Esophagus (tissue), 2 donors: Measurements from ENCODE around the gene BICD2. TPM values are rescaled to one million over a fixed set of nuclear protein-coding genes. Genes with fewer than 3 reads are reported as not detected.

ENCODE experiments used
- H3K27ac ChIP-seq, 2 donors: one replicate each; pipeline ENCODE4 v1.5.1; 2013; ENCODE audit warnings: low read depth in 2 of 2, mild to moderate bottlenecking in 2 of 2, inconsistent platforms in 1 of 2, low read length in 1 of 2, moderate library complexity in 1 of 2
- H3K27me3 ChIP-seq, 2 donors: one replicate each; pipeline ENCODE4 v1.6.1; 2013; ENCODE audit warnings: low read length in 2 of 2, control low read depth in 1 of 2, mild to moderate bottlenecking in 1 of 2; ENCODE audit not compliant: insufficient read depth in 2 of 2, control insufficient read depth in 1 of 2
- H3K36me3 ChIP-seq, 2 donors: one replicate each; pipeline ENCODE4 v1.6.1; 2013; ENCODE audit warnings: low read length in 1 of 2; ENCODE audit not compliant: control insufficient read depth in 2 of 2, insufficient read depth in 2 of 2
- H3K4me1 ChIP-seq, 2 donors: one replicate each; pipeline ENCODE4 v1.6.1; 2013; ENCODE audit warnings: low read length in 1 of 2; ENCODE audit not compliant: control insufficient read depth in 2 of 2, insufficient read depth in 2 of 2
- H3K4me3 ChIP-seq, 2 donors: one replicate each; pipeline ENCODE4 v1.5.1; 2013; ENCODE audit warnings: low read length in 2 of 2, mild to moderate bottlenecking in 2 of 2, low read depth in 1 of 2, moderate library complexity in 1 of 2
- H3K9me3 ChIP-seq, 2 donors: one replicate each; pipeline ENCODE4 v1.6.1; 2013; ENCODE audit warnings: mild to moderate bottlenecking in 2 of 2, low read depth in 1 of 2, low read length in 1 of 2, moderate library complexity in 1 of 2; ENCODE audit not compliant: control insufficient read depth in 2 of 2, insufficient read depth in 1 of 2
- WGBS, 2 donors: extraction: QIAGEN DNeasy Blood & Tissue Kit; methylation state at CpG; one replicate each; pipeline ENCODE4 v1.1.7; 2013; 5-methylcytosine and 5-hydroxymethylcytosine counted together
- polyA plus RNA-seq, 2 donors: library from polyadenylated mRNA; stranded (reverse); fragments of 200-250 nt; gene quantifications; one replicate each; pipeline ENCODE4 v1.2.3, GENCODE V29; 2013
- donor health status: healthy with polysubstance abuse.
- donor health status: Bipolar disorder and iron deficiency.

BICD2 gene
- polyA plus RNA-seq, 2 donors, result 30.9 to 41.1 TPM

DNA sequence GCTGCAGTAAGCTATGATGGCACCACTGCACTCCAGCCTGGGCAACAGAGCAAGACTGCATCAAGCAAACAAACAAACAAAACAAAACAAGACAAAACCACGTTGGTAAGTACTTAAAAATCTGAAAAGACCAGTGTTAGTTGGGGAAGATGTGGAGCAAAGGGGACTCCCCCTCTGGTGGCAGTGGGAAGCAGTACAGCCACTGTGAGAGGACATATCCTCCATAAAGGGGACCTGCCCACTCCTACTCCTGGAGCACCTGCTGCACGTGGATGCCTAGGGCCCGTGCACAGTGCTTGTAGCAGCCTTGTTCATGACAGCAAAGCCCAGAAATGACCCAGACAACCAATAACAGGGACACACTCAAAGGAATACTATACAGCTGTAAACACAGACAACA, 77.7 kb downstream of the BICD2 start:
- 74 to 78% methylated on average over 3 of the region's 3 CpGs for WGBS, 2 donors
- peaks cover 0 to 3% of the 10 kb centered on the region in 2 donors for H3K9me3 ChIP-seq
- H3K4me3 ChIP-seq, result no peak overlapping the region
- H3K36me3 ChIP-seq, result no peaks in the 10 kb centered on the region
- no peaks in the 10 kb centered on the region for H3K27me3 ChIP-seq
- no peak overlapping the region for H3K27ac ChIP-seq
- H3K4me1 ChIP-seq, result peaks cover 0 to 3% of the 10 kb centered on the region in 2 donors

DNA sequence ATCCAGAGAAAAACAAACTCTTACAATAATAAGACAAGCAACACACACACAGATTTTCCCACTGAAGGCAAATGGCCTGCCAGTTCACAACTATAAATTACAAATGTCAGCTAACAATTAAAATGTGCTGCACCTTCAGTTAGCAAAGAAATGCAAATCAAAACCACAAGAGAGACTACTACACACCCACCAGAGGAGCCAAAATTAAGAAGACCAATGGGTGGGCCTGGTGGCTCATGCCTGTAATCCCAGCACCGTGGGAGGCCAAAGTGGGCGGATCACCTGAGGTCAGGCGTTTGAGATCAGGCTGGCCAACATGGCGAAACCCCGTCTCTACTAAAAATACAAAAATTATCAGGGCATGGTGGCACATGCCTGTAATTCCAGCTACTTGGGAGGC, 79.6 kb downstream of the BICD2 start:
- no peak overlapping the region for H3K27ac ChIP-seq
- H3K4me1 ChIP-seq, result peaks cover 0 to 9% of the 10 kb centered on the region in 2 donors
- no peak overlapping the region for H3K4me3 ChIP-seq
- no peaks in the 10 kb centered on the region for H3K27me3 ChIP-seq
- no peaks in the 10 kb centered on the region for H3K36me3 ChIP-seq
- 59 to 61% methylated on average over 5 of the region's 5 CpGs for WGBS, 2 donors
- no peaks in the 10 kb centered on the region for H3K9me3 ChIP-seq

DNA sequence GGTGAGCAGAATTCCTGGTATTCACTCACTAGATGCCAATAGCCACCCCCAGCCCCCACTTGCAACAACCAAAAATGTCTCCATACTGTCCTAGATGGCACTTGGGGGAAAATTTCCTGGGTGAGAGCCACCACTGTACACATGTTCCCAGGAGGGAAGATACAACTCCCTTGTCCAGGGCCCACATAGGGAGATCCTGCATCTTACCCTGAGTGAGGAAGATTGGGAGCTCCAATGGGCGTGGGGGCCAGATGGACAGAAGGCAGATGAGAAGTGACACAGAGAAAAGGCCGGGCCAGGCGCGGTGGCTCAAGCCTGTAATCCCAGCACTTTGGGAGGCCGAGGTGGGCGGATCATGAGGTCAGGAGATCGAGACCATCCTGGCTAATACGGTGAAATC, 82.4 kb downstream of the BICD2 start:
- WGBS, 2 donors, result 97 to 98% methylated on average over 7 to 8 of the region's 8 CpGs
- no peaks in the 10 kb centered on the region for H3K27me3 ChIP-seq
- H3K4me3 ChIP-seq, result no peak overlapping the region
- H3K27ac ChIP-seq, result peak overlapping the region; percentile 98 to 99
- H3K36me3 ChIP-seq, result no peaks in the 10 kb centered on the region
- no peaks in the 10 kb centered on the region for H3K9me3 ChIP-seq
- H3K4me1 ChIP-seq, result peaks cover 0 to 16% of the 10 kb centered on the region in 2 donors

DNA sequence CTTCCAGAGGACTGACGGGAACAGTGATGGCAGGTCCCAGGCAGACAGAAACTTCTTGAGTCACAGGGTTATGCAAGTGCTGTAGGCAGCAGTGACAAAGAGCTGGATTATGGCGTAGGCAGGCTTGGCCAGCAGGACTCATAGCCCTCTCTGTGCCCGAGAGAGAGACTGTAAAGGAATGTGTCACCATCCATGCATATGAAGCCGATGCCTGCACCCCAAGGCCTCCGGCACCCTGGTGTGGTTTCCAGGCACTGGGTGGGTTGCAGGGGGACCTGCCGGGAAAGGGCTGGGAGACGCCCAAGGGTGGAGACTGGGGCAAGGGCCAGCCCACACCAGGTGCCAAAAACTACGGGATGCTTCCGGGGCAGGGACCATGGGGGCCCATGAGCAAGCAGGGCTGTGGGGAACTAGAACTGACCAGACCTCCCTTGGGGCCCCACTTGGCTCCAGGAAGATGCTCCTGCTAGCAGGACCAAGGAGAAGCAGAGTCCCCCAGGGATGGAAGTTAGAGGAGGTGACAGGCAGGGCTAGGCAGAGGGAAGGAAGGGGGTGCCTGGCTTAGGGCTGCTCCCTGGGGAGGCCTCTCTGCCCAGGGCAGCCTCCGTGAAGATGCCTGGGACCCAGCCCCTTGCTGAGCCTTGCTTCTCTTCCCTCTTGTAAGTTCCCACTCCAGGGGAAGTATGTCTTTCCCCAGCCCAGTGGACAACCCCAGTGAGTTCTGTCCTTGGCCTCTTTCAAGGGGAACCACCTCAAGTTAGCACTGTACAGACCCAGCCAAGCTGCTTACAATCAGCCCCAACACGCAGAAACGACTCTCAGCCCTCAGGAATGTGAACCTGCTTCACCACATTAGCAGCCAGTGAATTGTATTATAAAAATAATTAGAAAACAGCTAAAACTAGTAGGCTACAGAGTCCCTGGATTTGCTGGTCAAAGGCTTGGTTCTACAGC, 84.2 kb downstream of the BICD2 start:
- Histone ChIP-seq H3K4me1 (peaks cover 0 to 16% of the 10 kb centered on the region in 2 donors), H3K27ac (peak overlapping the region; percentile 98 to 99)
- WGBS, 2 donors, result 49 to 65% methylated on average over 12 of the region's 12 CpGs

GRCh38 chr9:92679413-92680165, 85.0 kb downstream of the BICD2 start:
- H3K4me3 ChIP-seq, result no peak overlapping the region
- peaks cover 0 to 16% of the 10 kb centered on the region in 2 donors for H3K4me1 ChIP-seq
- H3K9me3 ChIP-seq, result no peaks in the 10 kb centered on the region
- no peaks in the 10 kb centered on the region for H3K27me3 ChIP-seq
- WGBS, 2 donors, result 59 to 65% methylated on average over 14 of the region's 14 CpGs
- no peaks in the 10 kb centered on the region for H3K36me3 ChIP-seq
- peak overlapping the region; percentile 98 to 99 for H3K27ac ChIP-seq

More for the DNA sequence above, 84.2 kb downstream of the BICD2 start:
- no peaks in the 10 kb centered on the region for H3K9me3 ChIP-seq
- no peaks in the 10 kb centered on the region for H3K36me3 ChIP-seq
- no peak overlapping the region for H3K4me3 ChIP-seq
- no peaks in the 10 kb centered on the region for H3K27me3 ChIP-seq

DNA sequence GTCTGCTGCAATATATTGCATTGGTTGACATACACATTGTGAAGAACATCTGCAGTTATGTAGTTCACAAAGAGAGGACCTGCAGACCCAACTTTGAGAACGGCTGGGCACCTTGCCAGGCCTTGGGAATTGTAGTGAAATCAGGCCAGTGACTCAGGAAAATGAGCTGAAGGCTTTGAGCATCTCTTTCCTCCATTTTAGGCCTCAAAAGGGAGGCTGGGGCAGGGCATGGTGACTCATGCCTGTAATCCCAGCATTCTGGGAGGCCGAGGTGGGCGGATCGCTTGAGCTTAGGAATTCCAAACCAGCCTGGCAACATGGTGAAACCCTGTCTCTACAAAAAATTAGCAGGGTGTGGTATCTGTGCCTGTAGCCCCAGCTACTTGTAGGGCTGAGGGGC, 93.3 kb downstream of the BICD2 start:
- peak overlapping the region; percentile 99 to 100 for H3K27ac ChIP-seq
- H3K4me3 ChIP-seq, result peak overlapping the region in 1 of 2 donors; percentile 72
- 40 to 54% methylated on average over 4 of the region's 4 CpGs for WGBS, 2 donors

GRCh38 chr9:92669890-92670708, 94.5 kb downstream of the BICD2 start, which contains the start of gene IPPK:
Gene IPPK, minus strand, starts transcription at chr9:92670131. Its CDS starts 143 bp downstream, at chr9:92669988.
- peaks cover 5 to 19% of the 10 kb centered on the region in 2 donors for H3K4me1 ChIP-seq
- 0% methylated on average over 75 of the region's 75 CpGs for WGBS, 2 donors
- peak within 1 kb of the TSS; percentile 72 to 96 for H3K4me3 ChIP-seq
- H3K9me3 ChIP-seq, result no peaks in the 10 kb centered on the region
- H3K36me3 ChIP-seq, result peaks cover 0 to 10% of the 10 kb centered on the region in 2 donors
- H3K27ac ChIP-seq, result peak within 1 kb of the TSS; percentile 99 to 100
- H3K27me3 ChIP-seq, result no peaks in the 10 kb centered on the region

More for the DNA sequence above, 93.3 kb downstream of the BICD2 start:
- peaks cover 0 to 4% of the 10 kb centered on the region in 2 donors for H3K36me3 ChIP-seq
- H3K27me3 ChIP-seq, result no peaks in the 10 kb centered on the region
- peaks cover 5 to 15% of the 10 kb centered on the region in 2 donors for H3K4me1 ChIP-seq
- H3K9me3 ChIP-seq, result no peaks in the 10 kb centered on the region

DNA sequence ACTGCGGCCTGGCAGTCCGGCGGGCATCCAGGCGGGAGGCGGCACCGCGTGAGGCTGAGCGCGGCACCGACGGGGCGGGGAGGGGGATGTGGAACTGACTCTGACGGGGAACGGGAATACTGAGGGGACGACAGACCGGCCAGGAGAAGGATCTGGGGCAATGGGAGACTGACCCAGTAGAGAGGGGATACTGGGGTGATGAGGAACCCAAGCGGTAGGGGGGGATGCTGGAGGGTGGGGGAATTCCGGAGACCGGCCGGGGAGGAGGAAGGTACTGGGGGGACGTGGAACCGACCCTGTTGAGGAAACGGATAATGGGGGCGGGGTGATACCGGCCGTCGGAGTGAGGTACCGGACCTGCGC, 95.1 kb downstream of the BICD2 start:
- Histone ChIP-seq H3K4me3 (peak overlapping the region; percentile 72 to 96), H3K36me3 (peaks cover 0 to 11% of the 10 kb centered on the region in 2 donors), H3K9me3 (no peaks in the 10 kb centered on the region), H3K4me1 (peaks cover 6 to 23% of the 10 kb centered on the region in 2 donors), H3K27ac (peak overlapping the region; percentile 98 to 99), H3K27me3 (no peaks in the 10 kb centered on the region)
- 1% methylated on average over 26 to 29 of the region's 29 CpGs for WGBS, 2 donors
